Measurements from ENCODE around the gene USP15.

USP15 gene

GRCh38 chr12:62305778-62306177 is 45.6 kb downstream of the USP15 start:
- in situ Hi-C loops (cut with MboI; ENCODE audit: low sequenced_read_pairs, unreplicated experiment), result no loop called here
- no peak for TF ChIP-seq CTCF (IDR thresholded peaks at IDR 0.05; ENCODE audit: borderline replicate concordance, control extremely low read depth, extremely low read depth, insufficient read depth, missing control alignments)
- no peak for DNase-seq (ENCODE audit: low spot score)

GRCh38 chr12:62306569-62307530 is 46.6 kb downstream of the USP15 start:
- no peak for DNase-seq (ENCODE audit: low spot score)
- in situ Hi-C loops (cut with MboI; ENCODE audit: low sequenced_read_pairs, unreplicated experiment), result no loop called here
- no peak for TF ChIP-seq CTCF (IDR thresholded peaks at IDR 0.05; ENCODE audit: borderline replicate concordance, control extremely low read depth, extremely low read depth, insufficient read depth, missing control alignments)

GRCh38 chr12:62308201-62308600 is 48.0 kb downstream of the USP15 start:
- no peak for DNase-seq (ENCODE audit: low spot score)
- in situ Hi-C loops (cut with MboI; ENCODE audit: low sequenced_read_pairs, unreplicated experiment), result no loop called here
- TF ChIP-seq CTCF (IDR thresholded peaks at IDR 0.05; ENCODE audit: borderline replicate concordance, control extremely low read depth, extremely low read depth, insufficient read depth, missing control alignments), result no peak

- TF ChIP-seq CTCF (IDR thresholded peaks at IDR 0.05; ENCODE audit: borderline replicate concordance, control extremely low read depth, extremely low read depth, insufficient read depth, missing control alignments), result no peak
- in situ Hi-C loops (cut with MboI; ENCODE audit: low sequenced_read_pairs, unreplicated experiment), result no loop called here
- no peak for DNase-seq (ENCODE audit: low spot score)
Measured at GRCh38 chr12:62313727-62314380, 53.6 kb downstream of the USP15 start.

- DNase-seq (ENCODE audit: low spot score), result no peak
- TF ChIP-seq CTCF (IDR thresholded peaks at IDR 0.05; ENCODE audit: borderline replicate concordance, control extremely low read depth, extremely low read depth, insufficient read depth, missing control alignments), result no peak
- in situ Hi-C loops (cut with MboI; ENCODE audit: low sequenced_read_pairs, unreplicated experiment), result no loop called here
Measured at GRCh38 chr12:62317017-62317416, 56.8 kb downstream of the USP15 start.

GRCh38 chr12:62319058-62319457 is 58.9 kb downstream of the USP15 start:
- DNase-seq (ENCODE audit: low spot score), result no peak
- no peak for TF ChIP-seq CTCF (IDR thresholded peaks at IDR 0.05; ENCODE audit: borderline replicate concordance, control extremely low read depth, extremely low read depth, insufficient read depth, missing control alignments)
- in situ Hi-C loops (cut with MboI; ENCODE audit: low sequenced_read_pairs, unreplicated experiment), result no loop called here

All from GM13976 (cell line).